ENCODE results near the gene FOLH1. TPM values are rescaled to one million over a fixed set of nuclear protein-coding genes. Genes with fewer than 3 reads are reported as not detected.
"Not testable (repeated sequence)": the region's sequence is repeated elsewhere in the genome, so short reads cannot be mapped to it uniquely, and the experiment has no call there.

The FOLH1 gene
- polyA plus RNA-seq (2014; cell fraction: cytosol; rRNA removed), result not detected in 2 replicates
- polyA plus RNA-seq (2014; cell fraction: nucleus; rRNA removed), result not detected in 2 replicates

- DNase-seq (ENCODE audit: low spot score), result no peak
Observed at GRCh38 chr11:49208006-49208721, at the start of gene FOLH1. TSS of gene FOLH1 (minus strand) at chr11:49208602. CDS start at chr11:49208409, 193 bp downstream.

GRCh38 chr11:49255148-49255547 is 46.7 kb upstream of the FOLH1 start:
- DNase-seq (ENCODE audit: low spot score), result not testable (repeated sequence)

GRCh38 chr11:49251212-49251611 is 42.8 kb upstream of the FOLH1 start:
- not testable (repeated sequence) for DNase-seq (ENCODE audit: low spot score)

GRCh38 chr11:49250398-49251115 is 42.2 kb upstream of the FOLH1 start:
- not testable (repeated sequence) for DNase-seq (ENCODE audit: low spot score)

- not testable (repeated sequence) for DNase-seq (ENCODE audit: low spot score)
Observed at GRCh38 chr11:49249363-49249762, 41.0 kb upstream of the FOLH1 start.

- not testable (repeated sequence) for DNase-seq (ENCODE audit: low spot score)
Observed at GRCh38 chr11:49233685-49234084, 25.3 kb upstream of the FOLH1 start.

- not testable (repeated sequence) for DNase-seq (ENCODE audit: low spot score)
Observed at GRCh38 chr11:49233019-49233418, 24.6 kb upstream of the FOLH1 start.

- not testable (repeated sequence) for DNase-seq (ENCODE audit: low spot score)
Observed at GRCh38 chr11:49231725-49232124, 23.3 kb upstream of the FOLH1 start.

- peak; percentile 34 for DNase-seq (ENCODE audit: low spot score)
Observed at GRCh38 chr11:49230534-49230933, 22.1 kb upstream of the FOLH1 start.

GRCh38 chr11:49230001-49230400 is 21.6 kb upstream of the FOLH1 start:
- DNase-seq (ENCODE audit: low spot score), result not testable (repeated sequence)

- not testable (repeated sequence) for DNase-seq (ENCODE audit: low spot score)
Observed at GRCh38 chr11:49229136-49229535, 20.7 kb upstream of the FOLH1 start.

- DNase-seq (ENCODE audit: low spot score), result not testable (repeated sequence)
Observed at GRCh38 chr11:49225255-49225785, 16.9 kb upstream of the FOLH1 start.

GRCh38 chr11:49221112-49221511 is 12.7 kb upstream of the FOLH1 start:
- DNase-seq (ENCODE audit: low spot score), result no peak

- no peak for DNase-seq (ENCODE audit: low spot score)
Observed at GRCh38 chr11:49213026-49213560, 4.7 kb upstream of the FOLH1 start.

- DNase-seq (ENCODE audit: low spot score), result not testable (repeated sequence)
Observed at GRCh38 chr11:49206999-49207398, 1.4 kb downstream of the FOLH1 start.

GRCh38 chr11:49202287-49202976 is 6.0 kb downstream of the FOLH1 start:
- no peak for DNase-seq (ENCODE audit: low spot score)

GRCh38 chr11:49196775-49197174 is 11.6 kb downstream of the FOLH1 start:
- not testable (repeated sequence) for DNase-seq (ENCODE audit: low spot score)

- not testable (repeated sequence) for DNase-seq (ENCODE audit: low spot score)
Observed at GRCh38 chr11:49196002-49196401, 12.4 kb downstream of the FOLH1 start.

- DNase-seq (ENCODE audit: low spot score), result not testable (repeated sequence)
Observed at GRCh38 chr11:49190287-49190686, 18.1 kb downstream of the FOLH1 start.

- not testable (repeated sequence) for DNase-seq (ENCODE audit: low spot score)
Observed at GRCh38 chr11:49186225-49186624, 22.2 kb downstream of the FOLH1 start.

- not testable (repeated sequence) for DNase-seq (ENCODE audit: low spot score)
Observed at GRCh38 chr11:49185597-49185996, 22.8 kb downstream of the FOLH1 start.
